Loucy (cell line): ENCODE data around the gene BPIFB3.

ENCODE experiments used
- H2AFZ ChIP-seq: fragments of 200-600 bp; sonication (generic); 2 replicates; pipeline ENCODE4 v1.6.0; 2016; ENCODE audit warnings: antibody characterized with exemption, mild to moderate bottlenecking, low read length, moderate library complexity
- H3F3A ChIP-seq: fragments of 200-600 bp; 2 replicates; pipeline ENCODE4 v1.6.0; 2016; ENCODE audit warnings: antibody characterized with exemption, low read depth, mild to moderate bottlenecking
- H3K27me3 ChIP-seq: fragments of 200-600 bp; sonication (generic); 2 replicates; pipeline ENCODE4 v1.6.1; 2014; ENCODE audit warnings: low read length, mild to moderate bottlenecking; ENCODE audit not compliant: insufficient read depth, poor library complexity, severe bottlenecking
- H3K36me3 ChIP-seq: fragments of 200-600 bp; sonication (generic); 2 replicates; pipeline ENCODE4 v1.6.1; 2016; ENCODE audit warnings: low read length; ENCODE audit not compliant: insufficient read depth
- H3K4me1 ChIP-seq: fragments of 200-600 bp; sonication (generic); 2 replicates; pipeline ENCODE4 v1.5.1; 2014; ENCODE audit warnings: low read length, mild to moderate bottlenecking; ENCODE audit not compliant: insufficient read depth, poor library complexity, severe bottlenecking
- H3K4me2 ChIP-seq: fragments of 200-600 bp; sonication (generic); 2 replicates; pipeline ENCODE4 v1.6.0; 2014; ENCODE audit warnings: antibody characterized with exemption, low read length, low read depth, mild to moderate bottlenecking; ENCODE audit not compliant: poor library complexity, severe bottlenecking
- H3K4me3 ChIP-seq: fragments of 200-600 bp; sonication (generic); 2 replicates; pipeline ENCODE4 v1.5.1; 2014; ENCODE audit warnings: low read length, mild to moderate bottlenecking, mixed read lengths; ENCODE audit not compliant: poor library complexity, severe bottlenecking
- H3K79me2 ChIP-seq: fragments of 200-600 bp; sonication (generic); 2 replicates; pipeline ENCODE4 v1.6.1; 2014; ENCODE audit warnings: low read length; ENCODE audit not compliant: insufficient read depth
- H3K9ac ChIP-seq: fragments of 200-600 bp; sonication (generic); 2 replicates; pipeline ENCODE4 v1.6.0; 2014; ENCODE audit warnings: mild to moderate bottlenecking, low read depth, low read length, moderate library complexity; ENCODE audit not compliant: poor library complexity, severe bottlenecking
- H3K9me2 ChIP-seq: fragments of 200-600 bp; sonication (generic); replicated peaks from 2 replicates; pipeline ENCODE4 v1.6.1; 2016; ENCODE audit warnings: low read depth, low read length, mixed read lengths
- H3K9me3 ChIP-seq: fragments of 200-600 bp; sonication (generic); 2 replicates; pipeline ENCODE4 v1.6.1; 2014; ENCODE audit warnings: mild to moderate bottlenecking, antibody characterized with exemption, low read length, low read depth; ENCODE audit not compliant: insufficient read depth
- H4K20me1 ChIP-seq: fragments of 200-600 bp; sonication (generic); 2 replicates; pipeline ENCODE4 v1.6.0; 2014; ENCODE audit warnings: antibody characterized with exemption, low read length, mild to moderate bottlenecking; ENCODE audit not compliant: insufficient read depth, poor library complexity, severe bottlenecking
- EZH2phosphoT487 ChIP-seq: fragments of 200-600 bp; IDR thresholded peaks from 2 replicates; pipeline ENCODE4 v1.6.1; 2018; ENCODE audit warnings: antibody characterized with exemption, mild to moderate bottlenecking, moderate library complexity, borderline replicate concordance
- TF ChIP-seq, protein P1 (sequence below): fragments of 200-600 bp; sonication (generic); conservative IDR thresholded peaks from 2 replicates; pipeline ENCODE4 v1.5.1; 2014; ENCODE audit warnings: mild to moderate bottlenecking, antibody characterized with exemption, low read length

The BPIFB3 gene

DNA sequence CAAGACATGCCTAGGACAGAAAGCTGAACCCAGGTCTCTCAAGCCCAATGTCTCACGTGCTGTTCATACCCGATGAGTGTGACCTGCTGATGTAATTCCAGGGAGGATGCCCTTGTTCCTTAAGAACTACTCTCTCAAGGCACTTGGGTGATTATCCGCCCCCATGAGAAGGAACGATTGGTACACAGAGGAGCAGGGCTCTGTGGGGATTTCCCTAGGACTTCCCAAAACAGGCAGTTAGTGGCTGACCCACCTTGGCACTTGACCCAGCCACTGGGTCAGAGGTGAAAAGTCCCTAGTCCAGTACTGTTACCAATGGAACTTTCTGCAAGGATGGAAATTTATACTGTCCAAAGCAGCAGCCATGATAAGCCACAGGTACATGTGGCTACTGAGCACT, 31.4 kb upstream of the BPIFB3 start:
- no peak overlapping the region for H2AFZ ChIP-seq
- no peaks in the 10 kb centered on the region for H3K36me3 ChIP-seq
- no peak overlapping the region for H3K4me3 ChIP-seq
- no peaks in the 10 kb centered on the region for H3F3A ChIP-seq
- TF ChIP-seq, protein P1, sequence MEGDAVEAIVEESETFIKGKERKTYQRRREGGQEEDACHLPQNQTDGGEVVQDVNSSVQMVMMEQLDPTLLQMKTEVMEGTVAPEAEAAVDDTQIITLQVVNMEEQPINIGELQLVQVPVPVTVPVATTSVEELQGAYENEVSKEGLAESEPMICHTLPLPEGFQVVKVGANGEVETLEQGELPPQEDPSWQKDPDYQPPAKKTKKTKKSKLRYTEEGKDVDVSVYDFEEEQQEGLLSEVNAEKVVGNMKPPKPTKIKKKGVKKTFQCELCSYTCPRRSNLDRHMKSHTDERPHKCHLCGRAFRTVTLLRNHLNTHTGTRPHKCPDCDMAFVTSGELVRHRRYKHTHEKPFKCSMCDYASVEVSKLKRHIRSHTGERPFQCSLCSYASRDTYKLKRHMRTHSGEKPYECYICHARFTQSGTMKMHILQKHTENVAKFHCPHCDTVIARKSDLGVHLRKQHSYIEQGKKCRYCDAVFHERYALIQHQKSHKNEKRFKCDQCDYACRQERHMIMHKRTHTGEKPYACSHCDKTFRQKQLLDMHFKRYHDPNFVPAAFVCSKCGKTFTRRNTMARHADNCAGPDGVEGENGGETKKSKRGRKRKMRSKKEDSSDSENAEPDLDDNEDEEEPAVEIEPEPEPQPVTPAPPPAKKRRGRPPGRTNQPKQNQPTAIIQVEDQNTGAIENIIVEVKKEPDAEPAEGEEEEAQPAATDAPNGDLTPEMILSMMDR = no peak
- TF ChIP-seq EZH2phosphoT487 = no peak
- no peaks in the 10 kb centered on the region for H3K79me2 ChIP-seq
- no peaks in the 10 kb centered on the region for H3K9me2 ChIP-seq
- no peaks in the 10 kb centered on the region for H3K27me3 ChIP-seq
- H3K4me2 ChIP-seq = no peak overlapping the region
- H3K9ac ChIP-seq = no peak overlapping the region
- peaks cover 15% of the 10 kb centered on the region for H3K4me1 ChIP-seq
- no peaks in the 10 kb centered on the region for H4K20me1 ChIP-seq
- H3K9me3 ChIP-seq = no peaks in the 10 kb centered on the region

DNA sequence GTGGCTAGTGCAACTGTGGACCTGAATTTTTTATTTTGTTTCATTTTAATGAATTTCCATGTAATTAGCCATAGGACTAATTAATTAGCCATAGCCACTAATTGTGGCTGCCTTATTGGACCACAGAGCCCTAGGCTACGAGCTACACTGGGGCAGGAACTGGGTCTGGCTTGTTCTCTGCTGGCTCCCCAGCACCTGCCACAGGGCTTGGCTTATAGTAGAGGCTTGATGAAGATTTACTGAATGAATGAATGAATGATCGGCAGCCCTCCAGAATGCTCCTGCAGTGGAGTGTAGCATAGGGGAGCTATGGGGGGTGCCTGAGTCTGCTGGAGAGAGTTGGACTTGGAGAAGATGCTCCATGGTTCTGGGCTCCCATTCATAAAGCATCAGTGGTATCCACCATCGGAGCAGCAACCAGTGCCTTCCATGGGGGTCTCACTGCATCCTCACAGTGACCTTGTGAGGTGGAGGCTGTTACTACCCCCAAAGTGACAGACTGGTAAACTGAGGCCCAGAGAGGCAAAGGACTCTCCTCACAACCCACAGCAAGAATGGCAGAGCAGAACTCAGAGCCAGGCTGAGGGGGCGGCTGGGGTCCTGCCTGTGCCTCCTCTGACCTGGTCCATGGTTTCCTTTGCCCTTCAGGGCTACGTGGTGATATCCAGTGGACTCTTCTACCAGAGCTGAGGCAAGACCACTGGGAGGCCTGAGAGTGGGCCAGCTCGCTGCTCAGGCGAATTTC, 30.8 kb upstream of the BPIFB3 start:
- no peak overlapping the region for H3K4me3 ChIP-seq
- no peak overlapping the region for H3K4me2 ChIP-seq
- H3K4me1 ChIP-seq = peaks cover 15% of the 10 kb centered on the region
- no peaks in the 10 kb centered on the region for H3F3A ChIP-seq
- no peaks in the 10 kb centered on the region for H3K9me3 ChIP-seq
- H2AFZ ChIP-seq = no peak overlapping the region
- H3K79me2 ChIP-seq = no peaks in the 10 kb centered on the region
- no peaks in the 10 kb centered on the region for H4K20me1 ChIP-seq
- H3K9me2 ChIP-seq = no peaks in the 10 kb centered on the region
- no peaks in the 10 kb centered on the region for H3K27me3 ChIP-seq
- H3K36me3 ChIP-seq = no peaks in the 10 kb centered on the region
- H3K9ac ChIP-seq = no peak overlapping the region
- TF ChIP-seq EZH2phosphoT487 = no peak
- TF ChIP-seq, protein P1 = no peak

DNA sequence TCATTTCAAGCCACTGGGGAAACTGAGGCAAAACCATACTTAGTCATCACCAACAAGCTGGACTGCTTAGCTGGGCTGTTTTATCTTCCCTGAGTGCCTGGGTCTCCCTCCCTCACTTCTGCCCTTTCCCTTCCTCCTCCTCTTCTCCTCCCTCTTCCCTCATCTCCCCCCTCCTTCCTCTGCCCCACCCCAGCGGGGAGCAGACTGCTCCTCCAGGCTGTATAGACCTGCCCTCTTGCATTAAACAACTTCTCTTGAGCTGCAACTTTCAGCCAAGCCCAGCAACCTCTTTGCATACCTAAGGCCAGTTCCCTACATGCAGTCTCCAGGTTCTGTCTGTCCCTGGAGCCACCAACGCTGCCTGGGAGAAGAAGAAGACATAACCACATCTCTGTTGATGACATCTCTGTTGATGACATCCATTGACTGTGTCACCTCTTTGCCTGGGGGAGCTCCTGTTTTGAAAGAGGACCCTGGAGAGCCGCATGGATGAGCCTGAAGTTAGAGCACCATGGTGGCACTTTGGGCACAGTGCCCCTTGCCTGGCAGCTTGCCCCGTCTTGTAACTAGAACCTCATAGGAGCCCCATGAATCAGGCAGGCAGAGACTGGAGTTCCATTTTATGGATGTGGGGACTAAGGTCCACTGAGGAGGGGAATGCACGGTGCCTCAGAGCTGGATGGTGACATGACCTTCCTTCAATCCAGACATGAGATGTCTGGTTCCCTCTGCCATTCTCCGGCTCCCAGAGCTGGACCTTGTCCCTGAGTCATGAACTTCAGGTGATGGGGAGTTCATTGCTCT, 30.1 kb upstream of the BPIFB3 start:
- H3K9me3 ChIP-seq = no peaks in the 10 kb centered on the region
- no peaks in the 10 kb centered on the region for H3F3A ChIP-seq
- no peaks in the 10 kb centered on the region for H3K36me3 ChIP-seq
- TF ChIP-seq EZH2phosphoT487 = no peak
- TF ChIP-seq, protein P1 = no peak
- H2AFZ ChIP-seq = no peak overlapping the region
- no peak overlapping the region for H3K9ac ChIP-seq
- no peaks in the 10 kb centered on the region for H3K79me2 ChIP-seq
- H3K27me3 ChIP-seq = no peaks in the 10 kb centered on the region
- H3K9me2 ChIP-seq = no peaks in the 10 kb centered on the region
- no peak overlapping the region for H3K4me3 ChIP-seq
- H3K4me2 ChIP-seq = peak overlapping the region; percentile 9
- peaks cover 15% of the 10 kb centered on the region for H3K4me1 ChIP-seq
- H4K20me1 ChIP-seq = no peaks in the 10 kb centered on the region
